NCI-H524 (cell line): ENCODE results near the gene MMP24OS.

Experiments
- DNase-seq, 2 experiments: peaks; one replicate each; lab custom pipeline; 2025; lab: John Stamatoyannopoulos, UW

MMP24OS gene

DNA sequence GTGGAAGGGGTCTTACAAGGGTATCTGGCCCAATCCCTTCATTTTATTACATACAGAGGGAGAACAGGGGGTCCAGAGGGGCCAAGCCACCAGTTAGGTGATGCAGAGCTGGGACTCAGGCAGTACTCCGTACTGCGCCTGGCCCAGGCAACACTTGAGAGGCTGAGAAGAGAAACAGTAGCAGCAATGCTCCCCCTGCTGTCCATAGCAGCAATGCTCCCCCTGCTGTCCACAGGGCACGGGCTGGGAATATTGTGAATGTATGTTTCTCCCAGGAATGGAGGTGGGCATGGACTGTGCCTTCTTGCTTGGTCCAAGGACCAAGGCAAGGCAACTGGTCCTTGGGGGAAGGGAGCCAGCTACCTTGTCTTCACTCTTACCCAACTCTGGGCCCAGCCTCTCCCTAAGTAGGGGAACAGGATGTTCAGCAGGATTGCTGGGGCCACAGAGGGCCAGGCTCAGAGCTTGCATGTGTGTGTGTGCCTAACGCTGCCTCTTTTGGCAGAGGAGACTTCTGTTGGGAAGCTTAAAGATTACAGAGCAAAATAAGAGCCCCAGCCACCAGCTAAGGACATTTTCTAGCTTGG, 29.1 kb upstream of the MMP24OS start:
- DNase-seq: peak; percentile 21 to 72

DNA sequence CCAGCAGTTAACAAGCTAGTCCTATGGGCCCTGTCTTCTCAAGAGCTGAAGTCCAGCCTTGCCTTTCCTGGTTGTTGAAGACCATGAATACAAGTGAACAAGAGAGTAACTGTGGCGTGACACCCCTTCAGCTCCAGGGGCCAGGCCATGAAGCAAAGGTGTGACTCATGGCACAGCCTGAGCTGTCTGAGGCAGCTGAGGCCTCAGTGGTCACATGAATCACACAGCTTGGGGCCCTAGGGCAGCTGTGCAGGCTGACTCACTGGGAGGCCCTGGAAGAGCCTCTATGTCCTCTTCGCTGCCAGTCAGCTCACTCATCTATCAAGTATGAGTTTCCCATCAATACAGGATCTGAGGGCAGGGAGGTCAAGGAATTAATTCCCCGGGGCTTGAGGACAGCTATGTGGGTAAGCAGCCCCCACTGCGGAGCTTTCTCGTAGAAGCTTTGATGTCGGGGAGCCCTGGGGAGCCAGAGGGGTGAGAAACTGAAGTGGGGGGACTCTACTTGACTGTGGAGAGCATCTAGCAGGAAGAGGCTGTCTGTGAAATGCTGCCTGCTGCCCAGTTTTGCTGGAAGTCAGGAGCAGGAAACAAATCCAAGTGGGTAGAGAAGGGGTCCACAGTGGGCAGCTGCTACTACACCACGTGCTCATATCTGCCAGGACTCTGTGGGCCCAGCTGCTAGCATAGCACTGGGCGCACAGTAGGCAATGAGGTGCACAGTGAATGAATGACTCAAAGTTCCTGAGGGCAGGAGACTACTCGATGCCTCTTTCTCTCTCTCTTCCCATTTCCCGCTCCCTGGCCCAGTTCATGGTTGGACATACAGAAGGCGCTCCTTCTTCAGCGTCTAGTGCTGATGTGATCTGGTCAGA, 28.0 kb upstream of the MMP24OS start:
- no peak for DNase-seq

DNA sequence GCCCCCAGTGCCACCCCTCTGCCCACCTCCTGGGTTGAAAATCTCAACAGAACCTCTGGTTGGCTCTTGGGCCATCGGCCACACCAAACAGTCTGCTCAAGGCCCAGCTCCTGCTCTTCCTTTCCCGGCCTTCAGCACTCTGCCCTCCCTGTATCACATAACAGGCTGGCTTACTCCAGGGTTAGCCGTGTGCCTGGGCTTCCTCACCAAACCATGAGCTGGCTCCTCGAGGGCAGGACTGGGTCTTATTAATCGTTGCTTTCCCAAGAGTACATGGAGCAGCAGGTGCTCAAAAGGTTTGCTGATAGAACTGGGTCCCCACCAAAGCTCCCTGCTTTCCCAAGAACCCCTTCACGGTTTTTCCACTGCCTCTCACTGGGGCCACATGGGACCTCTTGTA, 27.0 kb upstream of the MMP24OS start:
- no peak for DNase-seq

DNA sequence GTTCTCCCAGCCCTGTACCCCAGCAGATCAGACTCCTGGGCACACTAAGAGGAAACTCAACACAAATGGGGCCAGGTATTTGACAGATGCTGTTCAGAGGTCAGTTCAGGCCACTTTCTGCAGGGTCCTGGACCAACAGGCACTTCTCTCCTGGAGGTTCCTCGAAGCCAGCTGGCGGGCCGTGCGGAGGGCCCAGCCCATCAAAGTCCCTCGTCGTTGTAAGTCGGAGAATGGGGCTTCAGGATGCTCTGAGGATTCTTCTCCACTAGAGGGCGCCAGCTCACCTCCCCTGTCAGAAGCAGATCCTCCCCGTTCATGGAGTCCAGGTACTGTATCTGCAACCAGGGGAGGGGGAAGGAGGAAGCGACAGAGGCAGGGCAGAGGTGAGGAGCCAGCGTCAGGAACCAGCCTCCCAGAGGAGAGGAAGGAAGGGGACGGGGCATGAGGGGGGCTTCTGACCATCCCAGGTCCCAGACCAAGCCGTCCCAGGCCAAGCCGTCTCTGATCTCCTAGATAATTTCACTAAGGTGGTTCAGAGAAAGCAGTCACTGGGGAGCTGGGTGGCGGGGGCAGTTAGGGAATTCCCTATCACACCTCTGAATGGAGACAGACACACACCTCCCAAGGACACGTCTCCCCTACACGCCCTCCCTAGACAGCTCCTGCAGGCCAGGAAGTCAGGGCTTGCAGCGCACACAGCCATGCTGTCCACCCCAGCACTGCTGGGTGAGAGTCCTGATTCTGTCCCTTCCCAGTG, 26.0 kb upstream of the MMP24OS start:
- peak; percentile 69 to 85 for DNase-seq

DNA sequence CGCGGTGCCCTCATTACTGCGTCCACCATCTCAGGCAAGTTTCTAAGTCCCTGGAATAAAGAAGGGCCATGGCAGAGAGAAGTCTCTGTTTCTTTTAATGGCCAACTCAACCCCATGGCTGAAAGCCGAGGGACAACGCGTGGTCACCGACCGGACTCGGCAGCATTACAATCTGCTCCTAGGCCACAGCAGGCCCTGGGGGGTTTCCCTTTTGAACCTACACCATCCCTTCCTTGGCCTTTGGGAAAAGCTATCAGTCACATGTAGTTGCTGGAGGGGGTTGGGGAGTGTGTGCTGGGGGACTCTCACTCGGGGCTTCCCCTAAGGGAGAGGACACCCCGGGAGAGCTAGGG, 25.4 kb upstream of the MMP24OS start:
- DNase-seq: no peak

DNA sequence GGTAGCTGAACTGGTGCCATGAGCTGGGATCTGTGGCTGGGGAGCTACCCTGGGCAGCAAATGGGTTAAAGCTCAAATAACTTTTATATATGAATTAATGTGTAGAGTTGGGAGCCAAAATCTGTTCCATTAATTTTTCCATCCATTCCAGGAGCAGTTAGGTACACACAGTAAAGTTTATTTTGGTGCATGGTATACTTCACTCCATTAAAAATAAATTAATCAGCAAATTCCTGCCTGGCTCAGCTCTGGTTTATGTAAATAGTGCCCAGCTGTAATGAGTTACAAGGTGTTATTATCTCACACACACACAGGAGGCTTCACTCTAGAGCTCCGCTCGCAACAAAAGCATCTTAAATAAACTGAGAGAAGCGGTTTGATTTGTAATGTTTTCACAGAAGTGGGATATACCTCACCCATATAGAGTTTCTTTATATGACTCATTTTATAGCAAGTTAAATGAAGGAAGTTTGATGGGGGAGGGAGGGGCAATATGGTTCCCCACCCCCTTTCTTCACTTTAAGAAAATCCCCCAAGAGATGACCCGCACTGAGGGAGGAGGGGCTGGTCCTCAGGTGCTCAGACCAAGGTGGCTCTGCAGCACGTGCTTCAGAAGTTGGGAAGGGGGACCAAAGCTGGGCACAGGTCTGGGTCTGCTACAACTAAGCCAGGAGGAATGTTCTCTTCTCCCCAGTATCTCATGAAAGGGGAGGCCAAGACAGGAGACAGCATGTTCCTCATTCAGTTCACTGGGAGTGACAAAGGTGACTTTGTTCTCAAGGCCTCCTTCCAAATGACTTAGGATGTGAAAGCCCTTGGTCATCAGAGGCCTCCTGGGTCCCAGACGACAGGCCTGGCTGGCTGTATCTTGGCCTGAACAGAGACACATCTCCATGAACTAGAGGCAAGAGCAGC, 24.8 kb upstream of the MMP24OS start:
- DNase-seq: no peak

DNA sequence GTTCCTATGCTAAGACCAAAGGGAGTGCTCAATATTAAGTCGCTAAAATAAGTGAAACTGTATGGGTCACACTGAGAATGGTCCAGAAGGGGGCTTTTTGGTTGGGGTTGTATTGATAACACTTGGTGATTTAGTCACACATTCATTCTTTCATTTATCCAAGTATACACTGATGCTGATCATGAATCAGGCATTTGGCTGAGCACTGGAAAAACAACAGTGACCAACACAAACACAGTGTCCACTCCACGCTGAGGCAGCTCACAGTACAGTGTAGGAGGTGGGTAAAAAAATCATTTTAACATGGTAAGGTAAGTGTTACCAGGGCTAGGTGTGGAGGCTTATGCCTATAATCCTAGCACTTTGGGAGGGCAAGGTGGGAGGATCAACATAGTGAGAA, 23.5 kb upstream of the MMP24OS start:
- no peak for DNase-seq

DNA sequence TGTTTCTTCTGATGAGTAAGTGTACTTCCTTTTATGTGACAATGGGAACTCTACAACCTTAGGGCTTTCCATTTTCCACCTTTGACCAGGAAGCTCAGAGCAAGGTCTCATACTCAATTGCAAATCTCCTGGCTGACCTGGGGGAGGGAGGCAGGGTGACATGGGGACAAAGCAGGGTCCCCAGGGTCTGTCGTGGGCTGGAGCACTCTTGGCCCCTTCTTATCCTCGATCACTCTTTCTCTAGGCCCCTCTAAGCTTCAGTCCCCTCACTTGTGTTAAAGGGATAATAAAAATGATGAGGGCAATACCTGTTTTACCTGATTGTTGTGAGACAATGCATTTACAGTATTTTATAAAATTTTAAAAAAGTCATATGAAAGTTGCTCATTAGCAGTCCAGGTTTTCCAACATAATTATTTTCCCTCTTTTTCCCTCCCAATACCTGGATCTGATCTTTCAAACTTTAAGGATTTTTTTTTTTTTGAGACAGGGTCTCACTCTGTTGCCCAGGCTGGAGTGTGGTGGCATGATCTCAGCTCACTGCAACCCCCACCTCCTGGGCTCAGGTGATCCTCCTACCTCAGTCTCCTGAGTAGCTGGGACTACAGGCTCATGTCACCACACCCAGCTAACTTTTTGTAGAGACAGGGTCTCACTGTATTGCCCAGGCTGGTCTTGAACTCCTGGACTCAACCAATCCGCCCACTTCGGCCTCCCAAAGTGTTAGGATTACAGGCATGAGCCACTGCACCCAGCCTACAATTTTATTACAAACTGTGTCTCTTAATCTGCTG, 22.7 kb upstream of the MMP24OS start:
- no peak for DNase-seq

DNA sequence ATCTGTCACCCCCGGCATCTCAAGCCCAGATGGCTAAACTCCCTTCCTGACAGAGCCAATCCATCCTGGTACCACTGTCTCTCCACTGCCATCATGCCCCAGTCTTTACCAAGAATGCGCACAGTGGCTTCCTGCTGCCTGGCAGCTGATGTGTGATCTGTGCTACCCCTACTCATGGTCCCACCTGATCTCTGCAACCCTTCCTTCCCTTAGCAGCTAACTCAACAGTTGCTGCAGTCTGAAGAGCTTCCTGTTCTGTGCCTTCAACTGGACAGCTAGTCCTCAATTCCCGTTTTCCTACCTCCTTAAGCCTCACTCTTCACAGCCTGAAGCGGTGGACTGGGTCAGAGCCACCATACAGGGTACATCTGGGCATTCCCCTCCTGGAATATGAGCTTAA, 21.9 kb upstream of the MMP24OS start:
- DNase-seq: no peak

DNA sequence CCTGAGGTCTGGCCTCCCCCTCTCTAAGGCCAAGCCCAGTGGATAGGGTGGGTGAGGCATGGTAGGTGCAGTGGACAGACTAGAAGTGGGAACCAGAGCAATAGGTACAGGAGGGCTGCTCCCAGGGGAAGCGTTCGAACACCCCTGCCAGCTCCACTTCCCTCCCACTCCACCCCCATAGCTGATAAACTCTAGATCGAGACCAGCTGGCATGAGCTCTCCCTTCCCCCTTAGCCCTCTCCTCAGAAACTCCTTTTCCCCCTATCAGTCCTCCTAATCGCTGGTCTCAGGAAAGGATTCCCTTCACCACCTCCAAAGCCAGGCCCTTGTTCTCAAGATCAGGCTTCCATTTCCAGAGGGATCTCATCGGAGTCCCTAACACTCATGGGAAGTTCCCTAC, 20.3 kb upstream of the MMP24OS start:
- no peak for DNase-seq

DNA sequence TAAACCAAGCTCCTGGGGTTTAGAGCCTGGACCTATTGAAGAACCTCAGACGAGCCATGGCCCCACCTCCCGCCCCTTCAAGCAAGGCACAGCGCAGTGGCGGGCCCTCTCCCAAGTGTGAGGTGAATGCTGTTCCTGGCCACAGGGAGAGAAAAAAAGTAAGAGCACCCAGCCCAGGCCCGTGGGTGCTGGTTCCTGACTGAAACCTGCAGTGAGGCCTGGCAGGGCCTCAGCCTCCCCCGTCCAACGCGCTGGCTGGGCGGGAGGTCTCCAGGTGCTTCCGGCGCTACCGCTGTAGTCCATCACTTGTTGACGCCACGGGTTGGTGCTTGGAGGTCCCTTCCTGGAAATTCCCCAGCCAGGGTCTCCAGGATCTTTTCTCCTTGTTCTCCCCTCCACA, 19.8 kb upstream of the MMP24OS start:
- DNase-seq: no peak

DNA sequence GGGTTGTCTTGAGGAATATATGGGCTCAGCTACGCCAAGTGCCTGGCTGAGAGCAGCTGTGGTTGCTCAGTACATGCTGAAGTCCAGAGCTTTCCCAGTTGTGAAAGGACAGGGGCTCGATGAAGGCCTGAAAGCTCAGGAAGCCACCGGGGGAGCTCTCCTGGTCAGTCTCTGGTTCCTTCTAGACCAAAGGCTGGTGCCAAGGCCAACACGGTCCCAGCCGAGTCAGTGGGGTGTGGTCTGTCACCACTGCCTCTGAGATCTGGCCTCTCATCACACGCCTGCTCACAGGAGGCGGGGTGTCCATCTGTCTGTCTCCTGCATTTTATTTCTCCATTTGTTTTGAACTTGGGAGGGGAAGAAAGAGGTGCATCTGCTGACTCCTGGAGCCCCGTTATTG, 19.2 kb upstream of the MMP24OS start:
- DNase-seq: no peak

DNA sequence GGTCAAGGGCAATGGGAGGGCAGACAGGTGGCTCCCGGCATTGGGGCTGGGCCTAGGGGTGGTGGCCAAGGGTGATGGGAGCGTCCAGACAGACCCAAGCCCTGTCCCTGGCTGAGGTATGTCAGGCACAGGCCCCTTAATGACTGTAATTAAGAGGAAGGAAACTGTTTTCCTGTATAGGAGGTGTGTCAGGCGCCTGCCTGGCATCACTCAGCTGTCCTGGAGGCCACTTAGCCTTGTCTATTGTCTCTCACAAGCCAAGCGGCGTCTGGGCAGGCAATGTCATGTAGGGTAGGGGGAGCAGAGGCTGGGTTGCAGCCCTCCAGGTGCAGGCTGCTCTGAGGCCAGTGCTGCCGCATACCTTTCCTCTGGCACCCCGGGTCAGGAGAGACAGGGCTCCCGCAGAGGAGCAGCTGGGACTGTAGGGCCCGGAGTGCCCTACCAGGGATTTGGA, 18.2 kb upstream of the MMP24OS start:
- DNase-seq: no peak

DNA sequence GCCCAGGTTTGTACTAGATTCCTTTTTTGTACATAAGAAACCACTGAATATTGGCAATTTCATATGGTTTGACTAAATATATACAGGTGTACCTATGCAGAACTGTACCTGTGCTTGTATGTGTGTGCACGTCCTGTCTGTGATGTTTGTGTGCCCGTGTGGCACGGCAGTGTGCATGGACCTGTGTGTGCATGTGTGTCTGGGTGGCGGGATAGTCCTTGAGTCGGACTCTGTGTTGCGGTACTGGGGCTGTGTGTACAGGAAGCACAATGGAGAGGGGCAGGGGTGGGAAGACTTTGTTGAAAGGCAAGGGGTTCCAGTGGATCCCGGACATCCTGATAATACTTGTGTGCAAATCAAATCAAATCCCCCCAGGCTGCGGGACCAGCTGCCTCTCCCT, 17.8 kb upstream of the MMP24OS start:
- DNase-seq: no peak

DNA sequence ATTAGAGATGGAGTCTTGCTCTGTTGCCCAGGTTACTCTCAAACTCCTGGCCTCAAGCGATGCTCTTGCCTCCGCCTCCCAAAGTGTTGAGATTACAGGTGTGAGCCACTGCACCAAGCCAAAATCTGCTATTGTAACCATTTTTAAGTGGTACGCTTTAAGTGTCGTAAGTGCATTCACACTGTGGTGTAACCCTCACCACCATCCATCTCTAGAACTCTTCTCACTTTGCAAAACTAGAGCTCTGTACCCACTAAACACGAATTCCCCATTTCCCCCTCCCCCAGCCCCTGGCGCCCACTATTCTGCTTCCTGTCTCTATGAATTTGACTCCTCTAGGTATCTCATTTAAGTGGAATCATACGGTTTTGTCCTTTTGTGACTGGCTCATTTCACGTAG, 17.1 kb upstream of the MMP24OS start:
- DNase-seq: no peak

DNA sequence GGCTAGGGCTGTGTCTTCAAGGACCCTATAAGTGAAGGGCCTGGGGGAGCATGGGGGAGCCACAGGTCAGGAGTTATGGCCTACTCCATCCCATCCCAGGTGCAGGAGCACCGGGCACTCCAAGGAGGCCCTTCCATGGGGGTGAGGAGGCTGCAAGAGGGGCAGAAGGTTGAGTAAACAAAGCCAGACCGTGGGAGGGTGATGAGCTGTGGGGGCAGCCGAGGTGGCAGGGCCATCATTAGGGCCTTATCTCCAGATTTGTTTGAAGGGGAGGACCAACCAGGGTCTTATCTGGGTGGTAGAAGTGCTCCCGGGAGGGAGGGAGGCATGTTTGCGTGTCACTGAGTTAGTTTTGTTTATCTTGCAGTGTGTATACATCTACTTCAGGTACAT, 16.4 kb upstream of the MMP24OS start:
- no peak for DNase-seq

DNA sequence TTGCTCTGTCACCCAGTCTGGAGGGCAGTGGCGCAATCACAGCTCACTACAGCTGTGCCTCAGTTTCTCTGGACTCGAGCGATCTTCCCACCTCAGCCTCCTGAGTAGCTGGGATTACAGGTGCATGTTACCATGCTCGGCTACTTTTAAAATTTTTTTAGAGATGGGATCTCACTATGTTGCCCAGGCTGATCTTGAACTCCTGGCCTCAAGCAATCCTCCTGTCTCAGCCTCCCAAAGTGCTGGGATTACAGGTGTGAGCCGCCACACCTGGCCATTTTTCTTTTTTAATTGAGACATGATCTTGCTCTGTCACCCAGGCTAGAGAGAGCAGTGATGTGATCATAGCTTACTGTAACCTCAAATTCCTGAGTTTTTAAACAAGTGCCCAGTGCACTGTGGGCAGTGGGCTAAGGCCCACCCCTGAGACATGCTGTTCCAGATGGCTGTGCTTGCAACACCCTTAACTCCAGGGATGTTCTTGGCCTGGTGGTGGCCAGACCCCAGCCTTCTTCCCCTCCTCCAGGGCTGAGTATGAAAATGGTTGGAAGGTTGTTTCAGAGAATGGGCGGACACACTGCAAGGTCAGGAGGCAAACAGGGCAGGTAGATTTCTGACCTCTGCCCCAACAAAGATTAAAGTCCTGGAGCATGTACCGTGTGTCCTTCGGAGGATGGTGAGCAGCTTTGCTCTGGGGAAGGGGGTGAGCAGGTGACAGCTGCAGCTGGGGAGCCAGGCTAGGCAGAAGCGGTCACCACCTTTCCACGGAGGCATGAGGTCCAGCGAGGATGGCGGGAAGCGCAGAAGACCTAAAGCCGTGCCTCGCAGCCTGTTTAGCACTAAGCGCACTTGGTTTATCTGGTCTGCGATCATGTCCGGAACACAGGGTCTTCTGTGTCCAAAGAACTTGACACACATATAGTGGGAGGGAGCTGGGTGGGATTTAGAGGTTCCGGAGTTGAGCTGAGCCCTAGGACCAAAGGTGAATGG, 15.7 kb upstream of the MMP24OS start:
- no peak for DNase-seq

DNA sequence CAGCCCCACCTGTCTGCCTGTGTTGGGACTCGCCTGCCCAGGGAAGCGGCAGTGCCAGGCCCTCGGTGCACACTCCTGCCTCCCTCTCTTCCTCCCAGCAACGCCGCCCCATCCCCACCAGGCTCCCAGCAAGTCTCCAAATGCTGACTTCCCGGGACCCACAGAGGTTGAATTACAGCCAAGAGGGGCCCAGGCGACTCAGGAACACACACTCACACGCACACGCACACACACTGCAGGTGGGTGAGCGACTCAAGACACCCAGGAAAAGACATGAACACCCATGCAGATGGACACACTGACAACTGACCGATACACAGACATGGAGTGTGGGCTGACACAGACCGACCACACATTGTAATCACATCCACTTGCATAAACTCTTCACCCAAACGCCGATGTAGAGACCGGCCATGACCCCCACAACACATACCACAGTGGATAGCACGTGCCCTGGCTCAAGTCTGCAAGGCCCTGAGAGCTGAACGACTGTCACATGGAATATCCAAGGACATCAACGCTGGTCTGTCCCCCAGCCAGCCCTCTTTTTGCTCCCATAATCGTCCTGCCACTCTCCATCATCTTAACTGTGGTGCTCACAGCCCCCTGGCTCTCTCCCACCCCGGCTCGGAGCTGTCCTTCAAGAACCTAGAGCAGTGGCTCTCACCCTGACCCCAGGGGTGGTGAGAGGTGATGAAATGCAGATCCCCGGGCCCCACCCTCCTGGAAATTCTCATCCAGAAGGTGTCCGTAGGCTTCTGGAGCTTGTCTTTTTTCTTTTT, 14.8 kb upstream of the MMP24OS start:
- DNase-seq: no peak
